Measurements from ENCODE around the gene FBXW5. TPM values are rescaled to one million over a fixed set of nuclear protein-coding genes. Genes with fewer than 3 reads are reported as not detected.

Gene FBXW5
- total RNA-seq, 1 experiment from 2014 or later = 62.2 TPM

DNA sequence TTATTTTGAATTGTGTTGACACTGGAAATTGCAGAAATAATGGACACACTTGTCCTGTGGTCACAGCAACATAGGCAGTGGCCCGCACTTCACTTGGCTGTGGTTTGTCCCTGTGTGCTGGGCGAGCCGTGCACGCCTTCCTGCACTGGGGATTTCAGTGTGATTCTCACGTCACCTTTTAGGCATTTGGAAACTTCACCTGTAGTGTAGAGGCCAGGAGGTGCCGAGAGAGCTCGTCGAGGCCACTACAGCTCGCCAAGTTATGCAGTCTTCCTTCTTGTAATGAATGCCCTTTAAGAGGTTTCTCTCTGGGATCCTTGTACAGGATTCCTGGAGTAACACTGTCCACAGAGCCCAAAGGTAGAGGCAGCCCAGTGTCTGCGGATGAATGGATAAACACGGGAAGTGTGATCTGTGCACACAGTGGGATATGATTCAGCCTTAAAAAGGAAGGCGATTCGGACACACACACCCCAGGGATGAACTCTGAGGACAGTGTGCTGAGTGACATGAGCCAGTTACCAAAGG lies 43.5 kb downstream of the FBXW5 start:
- Mint-ChIP-seq H3K36me3 (ENCODE audit: insufficient read depth in 1 of 3, low read depth in 3 of 3) (peaks cover 36 to 62% (median 59%) of the 10 kb centered on the region in 3 experiments), H3K4me1 (peaks cover 3 to 4% of the 10 kb centered on the region in 2 experiments; a peak in 2 of 4 replicates), H3K9me3 (no peaks in the 10 kb centered on the region), H3K4me3 (no peak overlapping the region; a peak in 1 of 5 replicates), H3K27me3 (ENCODE audit: low read depth) (no peaks in the 10 kb centered on the region; the same call in 1 of the 2 replicates), H3K27ac (peak overlapping the region; percentile 22 to 58 (median 53); a peak in 2 of 7 replicates)
- H3K23ac ChIP-seq (ENCODE audit: insufficient read length, low read depth, low read length) = no peak overlapping the region
- no peaks in the 10 kb centered on the region for H3K9me3 ChIP-seq (ENCODE audit: control insufficient read depth, low read depth, low read length)
- no peak overlapping the region for H2AK5ac ChIP-seq (ENCODE audit: insufficient read length, low read length)
- H3K4me2 ChIP-seq (ENCODE audit: insufficient read depth, insufficient read length, low read length) = no peak overlapping the region
- no peak overlapping the region for H3K27ac ChIP-seq (ENCODE audit: insufficient read length, low read depth, low read length)
- no peak overlapping the region for H4K8ac ChIP-seq (replicated peaks; ENCODE audit: insufficient read length, low read depth, low read length)
- no CpG with 5 or more reads among the region's 13 CpGs for WGBS (ENCODE audit: extremely low coverage, insufficient read length, low lambda C conversion rate)
- no peak overlapping the region for H2BK120ac ChIP-seq (ENCODE audit: low read depth, low read length, poor library complexity, severe bottlenecking)
- H4K91ac ChIP-seq (ENCODE audit: insufficient read length, low read depth, low read length) = no peak overlapping the region
- no peak overlapping the region for H2BK12ac ChIP-seq (ENCODE audit: insufficient read length, low read depth, low read length)
- H2BK15ac ChIP-seq (ENCODE audit: low read depth, low read length) = no peak overlapping the region
- H3K14ac ChIP-seq (ENCODE audit: insufficient read depth, low read length) = no peak overlapping the region
- H3K4ac ChIP-seq (ENCODE audit: low read depth, low read length) = no peak overlapping the region
- peaks cover 2% of the 10 kb centered on the region for H3K79me1 ChIP-seq (ENCODE audit: insufficient read depth, low read depth, low read length, poor library complexity, severe bottlenecking)
- no peaks in the 10 kb centered on the region for H3K27me3 ChIP-seq (ENCODE audit: insufficient read depth, low read length)
- H3K4me1 ChIP-seq (ENCODE audit: insufficient read depth, low read length) = no peaks in the 10 kb centered on the region
- no peaks in the 10 kb centered on the region; the same call in 1 of the 2 replicates for H3K79me2 ChIP-seq (ENCODE audit: insufficient read depth, low read length)
- no peak overlapping the region for H2BK5ac ChIP-seq (ENCODE audit: insufficient read length, low read length)
- TF ChIP-seq, protein P1, sequence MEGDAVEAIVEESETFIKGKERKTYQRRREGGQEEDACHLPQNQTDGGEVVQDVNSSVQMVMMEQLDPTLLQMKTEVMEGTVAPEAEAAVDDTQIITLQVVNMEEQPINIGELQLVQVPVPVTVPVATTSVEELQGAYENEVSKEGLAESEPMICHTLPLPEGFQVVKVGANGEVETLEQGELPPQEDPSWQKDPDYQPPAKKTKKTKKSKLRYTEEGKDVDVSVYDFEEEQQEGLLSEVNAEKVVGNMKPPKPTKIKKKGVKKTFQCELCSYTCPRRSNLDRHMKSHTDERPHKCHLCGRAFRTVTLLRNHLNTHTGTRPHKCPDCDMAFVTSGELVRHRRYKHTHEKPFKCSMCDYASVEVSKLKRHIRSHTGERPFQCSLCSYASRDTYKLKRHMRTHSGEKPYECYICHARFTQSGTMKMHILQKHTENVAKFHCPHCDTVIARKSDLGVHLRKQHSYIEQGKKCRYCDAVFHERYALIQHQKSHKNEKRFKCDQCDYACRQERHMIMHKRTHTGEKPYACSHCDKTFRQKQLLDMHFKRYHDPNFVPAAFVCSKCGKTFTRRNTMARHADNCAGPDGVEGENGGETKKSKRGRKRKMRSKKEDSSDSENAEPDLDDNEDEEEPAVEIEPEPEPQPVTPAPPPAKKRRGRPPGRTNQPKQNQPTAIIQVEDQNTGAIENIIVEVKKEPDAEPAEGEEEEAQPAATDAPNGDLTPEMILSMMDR (conservative IDR thresholded peaks at IDR 0.05) = no peak
- H3K18ac ChIP-seq (ENCODE audit: insufficient read length, low read depth, low read length) = no peak overlapping the region
- H3K23me2 ChIP-seq (ENCODE audit: insufficient read length, low read depth, low read length, poor library complexity, severe bottlenecking) = no peaks in the 10 kb centered on the region
- H3K9ac ChIP-seq (ENCODE audit: extremely low read depth, insufficient read length, low read length) = no peak overlapping the region
- H3K56ac ChIP-seq (ENCODE audit: insufficient read length, low read depth, low read length) = no peak overlapping the region
- no peaks in the 10 kb centered on the region for H4K20me1 ChIP-seq (ENCODE audit: control insufficient read depth, insufficient read depth, insufficient read length)
- no peak overlapping the region for H3T11ph ChIP-seq (ENCODE audit: low read length)
- no peak overlapping the region for H2BK20ac ChIP-seq (ENCODE audit: low read depth, low read length, poor library complexity, severe bottlenecking)
- no peak for DNase-seq
- H4K5ac ChIP-seq (ENCODE audit: insufficient read length, low read depth, low read length) = no peak overlapping the region
- H2AFZ ChIP-seq (ENCODE audit: low read length) = no peak overlapping the region
